HG02943 (cell line): ENCODE data around the gene DNAJA2.

ENCODE experiments used
- ATAC-seq: cut with Tn5 transposase; IDR thresholded peaks from one replicate; pipeline ENCODE4 v1.9.1; 2021; ENCODE audit warnings: mild to moderate bottlenecking, low read depth, moderate library complexity; ENCODE audit not compliant: unreplicated experiment

DNAJA2 gene

GRCh38 chr16:46929378-46930332, 43.8 kb downstream of the DNAJA2 start:
- no peak for ATAC-seq

GRCh38 chr16:46928811-46929210, 44.7 kb downstream of the DNAJA2 start:
- ATAC-seq, result no peak

- ATAC-seq, result no peak
These were observed 46.2 kb downstream of the DNAJA2 start for GRCh38 chr16:46927273-46927672.

DNA sequence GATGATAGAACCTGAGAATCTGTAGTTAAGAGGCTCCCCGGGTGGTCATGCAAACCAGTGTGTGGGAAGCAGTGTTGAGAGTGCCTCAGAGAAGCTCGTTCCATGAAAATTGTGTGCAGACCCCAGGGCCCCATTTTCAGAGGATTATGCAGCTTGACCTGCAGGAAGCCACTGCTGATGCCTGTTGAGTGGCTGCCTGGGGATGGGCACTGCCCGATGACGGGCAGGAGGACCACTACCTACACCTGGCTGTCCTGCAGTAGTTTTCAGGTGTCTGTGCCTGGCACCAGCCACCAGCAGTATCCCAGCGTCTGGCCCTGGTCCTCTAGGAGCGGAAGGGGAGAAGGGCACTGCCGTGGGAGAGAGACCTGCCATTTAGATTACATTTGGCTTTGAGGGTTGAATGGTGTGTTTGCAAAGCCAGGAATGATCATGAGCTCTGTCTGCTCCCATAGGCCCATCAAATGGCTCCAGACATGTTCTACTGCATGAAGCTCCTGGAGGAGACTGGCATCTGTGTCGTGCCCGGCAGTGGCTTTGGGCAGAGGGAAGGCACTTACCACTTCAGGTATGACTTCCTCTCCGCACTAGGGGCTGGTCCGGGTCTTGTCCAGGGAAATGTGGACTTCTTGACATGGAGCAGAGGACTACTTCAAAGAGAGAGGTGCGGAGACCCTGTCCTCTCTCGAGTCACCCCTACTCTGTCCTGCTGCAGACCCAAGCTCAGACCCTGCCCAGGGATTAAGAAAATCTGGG, 46.8 kb downstream of the DNAJA2 start:
- ATAC-seq, result no peak

DNA sequence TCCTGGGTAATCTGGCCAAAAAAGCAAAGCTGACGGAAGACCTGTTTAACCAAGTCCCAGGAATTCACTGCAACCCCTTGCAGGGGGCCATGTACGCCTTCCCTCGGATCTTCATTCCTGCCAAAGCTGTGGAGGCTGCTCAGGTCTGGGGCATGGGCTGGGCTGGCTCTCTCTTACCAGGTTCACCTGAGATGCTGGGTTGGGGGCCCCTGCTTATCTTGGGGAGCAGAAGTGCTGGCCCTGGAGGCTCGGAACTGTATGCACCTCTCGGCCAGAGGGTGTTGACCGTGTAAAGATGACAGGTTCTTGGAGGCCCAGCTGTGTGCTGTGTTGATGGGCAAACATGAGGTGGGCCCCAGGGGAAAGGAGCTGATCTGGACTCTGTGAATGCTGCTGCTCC, 49.1 kb downstream of the DNAJA2 start:
- ATAC-seq, result no peak

GRCh38 chr16:46923513-46924295, 49.8 kb downstream of the DNAJA2 start:
- no peak for ATAC-seq

- no peak for ATAC-seq
These were observed 51.2 kb downstream of the DNAJA2 start for GRCh38 chr16:46922239-46922638.

DNA sequence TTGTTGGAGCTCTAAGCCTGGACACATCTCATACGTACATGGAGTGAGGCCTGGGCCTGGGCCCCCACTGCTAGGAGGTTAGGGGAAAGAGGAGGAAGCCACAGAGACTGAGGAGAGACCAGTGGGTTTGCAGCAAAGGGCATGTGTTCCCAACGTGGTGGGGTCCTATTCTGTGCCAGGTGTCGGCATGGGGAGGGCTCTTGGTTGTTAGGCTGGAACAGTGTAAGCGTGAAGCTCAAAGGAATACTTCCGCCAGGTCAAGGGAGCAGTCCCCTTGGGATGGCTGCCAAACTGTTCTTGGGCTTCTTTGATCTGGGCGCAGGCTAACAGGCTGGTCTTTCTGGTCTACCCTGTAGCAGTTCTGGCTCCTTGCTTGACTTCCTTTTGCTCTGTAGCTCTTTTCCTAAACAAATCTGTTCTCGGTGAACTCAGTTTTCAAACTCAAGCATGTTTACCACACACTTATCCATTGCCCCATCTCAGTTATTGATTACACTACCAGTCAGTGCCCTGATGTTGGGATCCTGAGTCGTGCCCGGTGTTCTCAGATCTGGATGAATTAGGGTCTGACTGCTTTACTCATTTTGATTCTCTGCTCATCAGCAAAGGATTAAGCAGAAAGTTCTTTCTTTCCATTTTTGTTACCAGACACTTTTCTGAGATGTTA, 52.9 kb downstream of the DNAJA2 start:
- no peak for ATAC-seq

- ATAC-seq, result peak; percentile 87
These were observed 54.3 kb downstream of the DNAJA2 start for GRCh38 chr16:46918905-46919792.

GRCh38 chr16:46918400-46918799, 55.1 kb downstream of the DNAJA2 start:
- ATAC-seq, result no peak

- no peak for ATAC-seq
These were observed 56.5 kb downstream of the DNAJA2 start for GRCh38 chr16:46916980-46917379.

- ATAC-seq, result no peak
These were observed 57.9 kb downstream of the DNAJA2 start for GRCh38 chr16:46915483-46916025.

DNA sequence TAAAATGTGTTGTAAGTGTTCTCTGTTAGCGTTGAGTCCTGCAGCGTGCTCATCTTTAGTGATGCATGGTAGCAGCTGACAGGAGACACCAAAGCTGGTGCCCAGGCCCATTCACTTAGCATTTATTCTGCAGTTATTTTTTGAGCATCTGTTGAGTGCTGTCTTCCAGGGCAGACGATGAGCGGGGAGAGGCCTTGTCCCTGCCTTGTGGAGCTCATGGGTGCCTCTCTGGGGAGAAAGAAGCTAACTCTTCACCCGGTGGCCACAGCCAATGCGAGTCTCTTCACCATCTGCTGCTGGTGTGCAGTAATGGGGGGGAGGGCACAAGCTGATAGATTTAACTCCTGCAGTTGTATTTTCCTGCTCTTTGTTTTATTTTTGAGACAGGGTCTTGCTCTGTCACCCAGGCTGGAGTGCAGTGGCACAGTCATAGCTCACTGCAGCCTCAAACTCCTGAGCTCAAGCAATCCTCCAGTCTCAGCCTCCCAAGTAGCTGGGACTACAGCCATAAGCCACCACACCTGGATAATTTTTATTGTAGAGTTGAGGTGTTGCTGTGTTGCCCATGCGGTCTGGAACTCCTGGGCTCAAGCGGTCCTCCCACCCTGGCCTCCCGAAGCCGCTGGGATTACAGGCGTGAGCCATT, 58.8 kb downstream of the DNAJA2 start:
- ATAC-seq, result no peak

GRCh38 chr16:46911650-46912049, 61.8 kb downstream of the DNAJA2 start:
- no peak for ATAC-seq

DNA sequence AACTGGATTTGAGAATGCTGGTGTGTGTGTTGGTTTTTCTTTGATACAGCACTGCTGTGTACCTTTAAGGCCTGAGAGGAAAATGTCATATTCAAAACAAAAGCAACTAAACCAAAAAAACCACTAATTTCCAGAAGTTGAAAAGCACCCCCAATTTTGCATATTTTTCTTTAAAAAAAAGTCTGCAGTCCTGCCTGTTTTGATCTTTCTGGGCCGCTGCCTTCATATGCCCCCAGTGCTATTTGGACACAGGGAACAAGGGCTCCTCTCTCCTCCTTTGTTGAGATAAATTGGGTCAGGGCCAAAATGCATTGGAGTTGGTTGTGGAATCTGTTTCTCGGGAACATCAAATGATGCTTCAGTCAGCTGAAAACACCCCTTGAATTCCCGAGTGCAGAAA, 62.4 kb downstream of the DNAJA2 start:
- ATAC-seq, result no peak

- ATAC-seq, result no peak
These were observed 64.7 kb downstream of the DNAJA2 start for GRCh38 chr16:46908540-46909372.

GRCh38 chr16:46907061-46907774, 66.3 kb downstream of the DNAJA2 start:
- ATAC-seq, result no peak
